ENCODE data around the gene APOBEC3H.

DNA sequence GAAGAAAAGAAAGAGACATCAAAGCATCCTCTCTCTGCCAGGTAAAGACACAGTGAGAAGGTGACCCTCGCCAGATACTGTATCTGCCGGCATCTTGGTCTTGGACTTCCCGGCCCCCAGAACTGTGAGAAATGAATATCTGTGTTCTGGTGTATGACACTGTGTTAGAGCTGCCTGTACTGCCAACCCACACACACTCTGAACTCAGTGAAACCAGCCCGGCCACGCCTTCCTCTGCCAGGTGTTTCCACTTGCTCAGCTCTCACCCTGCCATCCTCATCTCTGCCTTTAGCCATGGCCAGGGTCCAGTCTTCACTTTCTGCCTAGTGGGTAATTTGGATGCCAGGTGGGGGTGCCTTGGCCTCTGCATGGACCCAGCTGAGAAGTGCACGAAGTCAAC is 31.5 kb downstream of the APOBEC3H start:
- TF ChIP-seq, protein P1, sequence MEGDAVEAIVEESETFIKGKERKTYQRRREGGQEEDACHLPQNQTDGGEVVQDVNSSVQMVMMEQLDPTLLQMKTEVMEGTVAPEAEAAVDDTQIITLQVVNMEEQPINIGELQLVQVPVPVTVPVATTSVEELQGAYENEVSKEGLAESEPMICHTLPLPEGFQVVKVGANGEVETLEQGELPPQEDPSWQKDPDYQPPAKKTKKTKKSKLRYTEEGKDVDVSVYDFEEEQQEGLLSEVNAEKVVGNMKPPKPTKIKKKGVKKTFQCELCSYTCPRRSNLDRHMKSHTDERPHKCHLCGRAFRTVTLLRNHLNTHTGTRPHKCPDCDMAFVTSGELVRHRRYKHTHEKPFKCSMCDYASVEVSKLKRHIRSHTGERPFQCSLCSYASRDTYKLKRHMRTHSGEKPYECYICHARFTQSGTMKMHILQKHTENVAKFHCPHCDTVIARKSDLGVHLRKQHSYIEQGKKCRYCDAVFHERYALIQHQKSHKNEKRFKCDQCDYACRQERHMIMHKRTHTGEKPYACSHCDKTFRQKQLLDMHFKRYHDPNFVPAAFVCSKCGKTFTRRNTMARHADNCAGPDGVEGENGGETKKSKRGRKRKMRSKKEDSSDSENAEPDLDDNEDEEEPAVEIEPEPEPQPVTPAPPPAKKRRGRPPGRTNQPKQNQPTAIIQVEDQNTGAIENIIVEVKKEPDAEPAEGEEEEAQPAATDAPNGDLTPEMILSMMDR (optimal IDR thresholded peaks at IDR 0.05 in 1 of 3, IDR thresholded peaks at IDR 0.05 in 1 of 3, conservative IDR thresholded peaks at IDR 0.05 in 1 of 3; ENCODE audit: extremely low read depth in 1 of 3, insufficient read depth in 2 of 3, low read length in 3 of 3): no peak
- TF ChIP-seq EZH2 (IDR thresholded peaks at IDR 0.05; ENCODE audit: low read length): no peak
